Measurements from ENCODE around the gene NANOG.
"Not testable (repeated sequence)": the region's sequence is repeated elsewhere in the genome, so short reads cannot be mapped to it uniquely, and the experiment has no call there.

The NANOG gene

DNA sequence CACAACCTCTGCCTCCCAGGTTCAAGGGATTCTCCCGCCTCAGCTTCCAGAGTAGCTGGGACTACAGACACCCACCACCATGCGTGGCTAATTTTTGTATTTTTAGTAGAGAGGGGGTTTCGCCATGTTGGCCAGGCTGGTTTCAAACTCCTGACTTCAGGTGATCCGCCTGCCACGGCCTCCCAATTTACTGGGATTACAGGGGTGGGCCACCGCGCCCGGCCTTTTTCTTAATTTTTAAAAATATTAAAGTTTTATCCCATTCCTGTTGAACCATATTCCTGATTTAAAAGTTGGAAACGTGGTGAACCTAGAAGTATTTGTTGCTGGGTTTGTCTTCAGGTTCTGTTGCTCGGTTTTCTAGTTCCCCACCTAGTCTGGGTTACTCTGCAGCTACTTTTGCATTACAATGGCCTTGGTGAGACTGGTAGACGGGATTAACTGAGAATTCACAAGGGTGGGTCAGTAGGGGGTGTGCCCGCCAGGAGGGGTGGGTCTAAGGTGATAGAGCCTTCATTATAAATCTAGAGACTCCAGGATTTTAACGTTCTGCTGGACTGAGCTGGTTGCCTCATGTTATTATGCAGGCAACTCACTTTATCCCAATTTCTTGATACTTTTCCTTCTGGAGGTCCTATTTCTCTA, at the start of gene NANOG:
Gene NANOG, plus strand, starts transcription at position 519 of the 645 bp plus-strand sequence. CDS start 213 bp downstream, outside the sequence.
- not testable (repeated sequence) for DNase-seq

DNA sequence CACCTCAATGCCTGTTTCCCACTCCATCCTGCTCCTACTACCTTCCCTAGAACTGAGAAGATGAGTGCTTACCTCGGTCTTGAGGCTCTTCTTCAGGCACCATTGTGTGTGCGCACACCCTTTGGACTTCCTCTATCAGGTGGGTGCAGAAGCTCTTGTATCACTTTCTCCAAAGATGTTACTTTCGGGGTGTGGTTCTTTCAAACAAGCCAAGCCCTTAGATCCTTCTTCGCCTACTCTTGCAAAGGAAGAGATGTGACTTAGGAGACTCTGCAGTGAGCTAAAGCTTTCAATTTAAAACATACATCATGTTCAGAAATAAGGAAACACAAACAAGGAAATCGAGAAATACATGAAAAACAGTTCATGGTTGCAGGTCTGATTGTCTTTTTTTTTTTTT, 42.0 kb upstream of the NANOG start, which contains the start of gene CLEC4C:
Gene CLEC4C, minus strand, starts transcription at position 130 of the 400 bp plus-strand sequence. Its CDS starts 27 bp downstream, at position 103.
- no peak for DNase-seq

DNA sequence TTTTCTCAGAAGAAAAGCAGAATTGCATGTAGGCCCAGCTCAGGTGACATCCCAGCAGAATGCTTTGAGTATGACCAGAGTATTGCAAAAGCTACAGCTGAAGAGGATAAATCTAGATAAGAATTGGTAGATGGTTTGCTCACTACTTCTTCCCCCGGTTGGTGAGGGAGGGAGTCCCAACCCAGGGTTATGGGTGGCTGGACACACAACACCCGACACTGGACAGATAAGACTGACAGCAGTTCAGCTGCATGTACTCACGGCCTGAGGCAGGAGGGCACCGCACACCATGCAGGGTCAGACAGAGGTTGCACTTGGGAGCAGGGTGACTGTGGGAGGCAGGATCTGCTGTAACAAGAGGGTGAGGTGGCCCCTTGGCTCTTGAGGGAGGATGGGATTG, 40.4 kb upstream of the NANOG start:
- DNase-seq: no peak

DNA sequence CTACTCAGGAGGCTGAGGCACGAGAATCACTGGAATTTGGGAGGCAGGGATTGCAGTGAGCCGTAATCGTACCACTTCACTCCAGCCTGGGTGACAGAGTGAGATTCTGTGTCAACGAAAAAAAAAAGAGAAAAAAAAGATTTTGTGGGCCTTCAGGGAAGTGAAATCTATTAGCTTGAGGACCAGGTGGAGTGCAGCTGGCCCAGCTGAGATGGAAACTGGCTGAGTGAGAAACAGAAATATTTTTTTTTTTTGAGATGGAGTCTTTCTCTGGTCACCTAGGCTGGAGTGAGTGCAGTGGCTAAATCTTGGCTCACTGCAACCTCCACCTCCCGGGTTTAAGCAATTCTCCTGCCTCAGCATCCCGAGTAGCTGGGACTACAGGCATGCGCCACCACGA, 39.8 kb upstream of the NANOG start:
- no peak for DNase-seq

DNA sequence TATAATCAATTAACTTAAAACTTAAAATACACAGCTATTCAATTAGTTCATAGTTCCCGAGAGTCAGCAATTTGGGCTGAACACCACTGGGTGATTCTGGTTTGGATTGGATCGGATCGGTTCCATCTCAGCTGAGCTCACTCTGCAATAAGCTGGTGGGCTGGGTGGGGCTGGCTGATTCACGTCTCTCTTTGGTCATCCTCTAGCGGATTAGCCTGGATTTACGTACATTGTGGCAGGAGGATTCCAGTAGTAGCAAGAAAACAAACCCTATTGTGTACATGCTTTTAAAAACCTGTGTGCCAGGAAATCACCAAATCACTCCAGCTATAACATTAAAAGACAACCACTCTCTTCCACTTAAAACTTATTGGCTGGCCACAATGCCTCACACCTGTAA, 38.9 kb upstream of the NANOG start:
- DNase-seq: no peak

DNA sequence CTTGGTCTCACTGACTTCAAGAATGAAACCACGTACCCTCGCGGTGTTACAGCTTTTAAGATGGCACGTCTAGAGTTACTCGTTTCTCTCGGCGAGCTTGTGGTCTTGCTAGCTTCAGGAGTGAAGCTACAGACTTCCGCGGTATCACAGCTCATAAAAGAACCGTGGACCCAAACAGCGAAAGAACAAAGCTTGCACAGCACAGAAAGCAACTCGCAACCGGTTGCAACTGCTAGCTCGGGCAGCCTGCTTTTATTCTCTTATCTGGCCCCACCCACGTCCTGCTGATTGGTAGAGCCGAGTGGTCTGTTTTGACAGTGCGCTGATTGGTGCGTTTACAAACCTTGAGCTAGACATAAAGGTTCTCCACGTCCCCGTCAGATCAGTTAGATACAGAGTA, 37.8 kb upstream of the NANOG start:
- no peak for DNase-seq

DNA sequence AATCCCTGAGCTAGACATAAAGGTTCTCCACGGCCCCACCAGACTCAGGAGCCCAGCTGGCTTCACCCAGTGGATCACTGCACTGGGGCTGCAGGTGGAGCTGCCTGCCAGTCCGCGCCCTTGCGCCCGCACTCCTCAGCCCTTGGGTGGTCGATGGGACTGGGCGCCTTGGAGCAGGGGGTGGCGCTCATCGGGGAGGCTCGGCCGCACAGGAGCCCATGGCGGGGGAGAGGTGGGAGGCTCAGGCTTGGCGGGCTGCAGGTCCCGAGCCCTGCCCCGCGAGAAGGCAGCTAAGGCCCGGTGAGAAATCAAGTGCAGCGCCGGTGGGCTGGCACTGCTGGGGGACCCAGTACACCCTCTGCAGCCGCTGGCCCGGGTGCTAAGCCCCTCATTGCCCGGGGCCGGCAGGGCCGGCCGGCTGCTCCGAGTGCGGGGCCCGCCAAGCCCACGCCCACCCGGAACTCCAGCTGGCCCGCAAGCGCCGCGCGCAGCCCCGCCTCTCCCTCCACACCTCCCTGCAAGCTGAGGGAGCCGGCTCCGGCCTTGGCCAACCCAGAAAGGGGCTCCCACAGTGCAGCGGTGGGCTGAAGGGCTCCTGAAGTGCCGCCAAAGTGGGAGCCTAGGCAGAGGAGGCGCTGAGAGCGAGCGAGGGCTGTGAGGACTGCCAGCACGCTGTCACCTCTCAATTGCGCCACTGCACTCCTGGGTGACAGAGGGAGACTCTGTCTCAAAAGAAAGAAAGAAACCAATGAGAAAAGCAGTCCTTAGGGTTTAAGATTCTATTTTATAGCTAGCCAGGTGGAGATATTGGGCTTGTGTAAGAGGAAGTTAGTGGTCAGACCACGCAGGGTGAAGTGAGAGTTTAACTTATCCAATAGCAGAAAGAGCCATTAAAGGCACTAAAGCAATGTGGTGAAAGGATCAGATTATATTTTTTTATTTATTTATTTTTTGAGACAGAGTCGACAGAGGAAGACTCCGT, 37.0 kb upstream of the NANOG start:
- not testable (repeated sequence) for DNase-seq

DNA sequence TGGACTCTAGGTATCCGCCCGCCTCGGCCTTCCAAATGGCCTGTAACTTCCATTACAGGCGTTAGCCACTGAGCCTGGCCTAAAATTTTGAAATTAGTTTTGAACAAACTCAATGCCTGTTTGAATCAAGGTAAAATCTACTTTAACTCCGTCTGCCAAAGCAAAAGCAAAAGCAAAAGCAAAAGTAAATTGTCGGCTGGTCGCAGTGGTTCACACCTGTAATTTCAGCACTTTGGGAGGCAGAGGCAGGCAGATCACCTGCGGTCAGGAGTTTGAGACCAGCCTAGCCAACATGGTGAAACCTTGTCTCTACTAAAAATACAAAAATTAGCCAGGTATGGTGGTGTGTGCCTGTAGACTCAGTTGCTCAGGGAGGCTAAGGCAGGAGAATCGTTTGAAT, 33.5 kb upstream of the NANOG start:
- DNase-seq: not testable (repeated sequence)

DNA sequence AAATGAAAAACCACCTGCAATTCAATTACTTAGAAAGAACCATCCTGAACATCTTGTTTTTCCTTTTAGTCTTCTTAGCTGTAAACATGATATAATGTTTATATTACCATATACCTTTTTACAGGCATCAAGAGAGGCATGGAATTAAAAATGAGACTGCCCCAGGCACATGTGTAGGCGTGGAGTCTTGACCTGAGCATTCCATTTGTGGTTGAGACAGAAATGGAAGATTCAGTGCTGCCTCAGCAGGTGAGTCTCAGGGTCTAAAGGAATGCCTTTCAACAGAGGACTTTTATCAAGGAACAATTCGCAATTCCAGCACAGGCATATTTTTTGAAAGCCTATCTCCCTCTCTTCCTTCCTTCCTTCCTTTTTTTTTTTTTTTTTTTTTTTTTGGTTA, 32.2 kb upstream of the NANOG start:
- no peak for DNase-seq

DNA sequence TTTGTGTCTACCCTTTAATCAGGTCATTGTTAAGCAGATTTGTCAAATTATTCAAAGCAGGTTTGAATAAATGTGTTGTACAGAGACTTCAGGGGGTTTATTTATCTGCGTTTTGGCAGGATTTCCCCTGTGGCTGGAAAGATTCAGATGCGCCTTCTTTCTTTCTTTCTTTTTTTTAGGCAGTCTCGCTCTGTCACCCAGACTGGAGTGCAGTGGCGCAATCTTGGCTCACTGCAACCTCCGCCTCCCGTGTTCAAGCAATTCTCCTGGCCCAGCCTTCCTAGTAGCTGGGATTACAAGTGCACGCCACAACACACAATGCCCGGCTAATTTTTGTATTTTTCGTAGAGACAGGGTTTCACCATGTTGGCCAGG, 30.4 kb upstream of the NANOG start:
- DNase-seq: no peak

DNA sequence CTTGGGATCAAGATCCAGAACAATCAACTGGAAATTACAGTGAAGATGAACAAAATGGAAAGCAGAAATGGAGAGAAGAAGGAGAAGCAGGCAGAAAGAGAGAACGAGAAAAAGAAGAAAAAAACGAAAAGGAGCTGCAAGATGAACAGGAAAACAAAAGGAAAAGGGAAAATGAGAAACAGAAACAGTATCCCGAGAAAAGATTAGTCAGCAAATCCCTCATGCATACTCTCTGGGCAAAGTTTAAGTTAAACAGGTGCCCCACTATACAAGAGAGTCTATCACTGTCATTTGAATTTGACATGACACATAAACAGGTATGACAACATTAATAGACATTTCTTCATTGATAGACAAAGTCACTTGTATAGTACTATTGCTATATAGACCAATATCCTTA, 19.2 kb upstream of the NANOG start:
- DNase-seq: no peak

DNA sequence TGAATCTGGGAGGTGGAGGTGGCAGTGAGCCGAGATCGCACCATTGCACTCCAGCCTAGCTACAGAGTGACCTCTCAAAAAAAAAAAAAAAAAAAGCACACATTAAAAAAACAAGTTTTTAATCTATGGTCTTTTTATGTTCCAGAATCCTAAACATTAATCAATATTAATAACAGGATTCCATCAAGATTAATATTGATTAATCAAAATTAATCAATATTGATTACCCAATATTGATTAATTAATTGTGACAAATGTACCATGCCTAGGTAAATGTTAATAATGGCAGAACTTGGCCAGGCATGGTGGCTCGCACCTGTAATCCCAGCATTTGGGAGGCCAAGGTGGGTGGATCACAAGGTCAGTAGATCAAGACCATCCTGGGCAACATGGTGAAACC, 7.9 kb upstream of the NANOG start:
- DNase-seq: no peak

DNA sequence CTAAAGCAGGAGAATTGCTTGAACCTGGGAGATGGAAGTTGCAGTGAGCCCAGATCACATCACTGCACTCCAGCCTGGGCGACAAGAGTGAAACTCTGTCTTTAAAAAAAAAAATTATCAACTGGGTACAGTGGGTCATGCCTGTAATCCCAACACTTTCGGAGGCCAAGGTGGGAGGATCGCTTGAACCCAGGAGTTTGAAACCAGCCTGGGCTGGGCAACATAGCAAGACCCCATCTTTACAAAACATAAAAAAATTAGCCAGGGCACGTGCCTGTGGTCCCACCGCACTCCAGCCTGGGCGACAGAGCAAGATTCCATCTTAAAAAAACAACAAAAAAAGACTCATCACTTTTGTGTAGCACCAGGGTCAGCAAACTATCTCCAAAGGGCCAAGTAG, 7.1 kb upstream of the NANOG start:
- DNase-seq: no peak

DNA sequence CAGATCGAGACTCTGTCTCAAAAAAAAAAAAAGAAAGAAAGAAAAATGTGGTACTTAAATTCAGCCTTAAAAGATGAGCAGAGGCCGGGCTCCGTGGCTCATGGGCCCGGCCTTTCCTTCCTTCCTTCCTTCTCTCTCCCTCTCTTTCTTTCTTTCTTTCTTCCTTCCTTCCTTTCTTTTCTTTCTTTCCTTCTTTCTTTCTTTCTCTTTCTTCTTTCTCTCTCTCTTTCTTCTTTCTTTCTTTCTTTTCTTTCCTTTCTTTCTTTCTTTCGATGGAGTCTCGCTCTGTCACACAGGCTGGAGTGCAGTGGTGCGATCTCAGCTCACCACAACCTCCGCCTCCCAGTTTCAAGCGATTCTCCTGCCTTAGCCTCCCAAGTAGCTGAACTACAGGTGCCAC, 5.8 kb upstream of the NANOG start:
- not testable (repeated sequence) for DNase-seq

DNA sequence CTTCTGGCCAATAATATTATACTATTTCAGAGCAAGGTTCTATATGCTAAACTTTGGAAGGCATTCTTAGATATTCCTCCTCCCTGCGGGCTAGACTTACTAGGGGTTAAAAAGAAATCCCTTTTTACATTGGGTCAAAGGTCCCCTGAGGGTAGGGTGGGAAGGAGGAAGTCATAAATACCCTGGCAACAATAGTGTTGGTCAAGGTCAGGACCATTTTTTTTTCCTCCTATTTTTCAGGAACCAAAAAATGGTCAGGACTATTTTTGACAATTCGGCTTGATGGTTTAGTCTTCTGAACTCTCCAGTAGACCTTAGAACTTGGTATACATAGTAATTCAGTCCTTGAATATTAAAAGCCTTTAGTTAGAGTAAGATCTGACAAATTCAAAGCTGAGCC, 4.5 kb upstream of the NANOG start:
- no peak for DNase-seq

DNA sequence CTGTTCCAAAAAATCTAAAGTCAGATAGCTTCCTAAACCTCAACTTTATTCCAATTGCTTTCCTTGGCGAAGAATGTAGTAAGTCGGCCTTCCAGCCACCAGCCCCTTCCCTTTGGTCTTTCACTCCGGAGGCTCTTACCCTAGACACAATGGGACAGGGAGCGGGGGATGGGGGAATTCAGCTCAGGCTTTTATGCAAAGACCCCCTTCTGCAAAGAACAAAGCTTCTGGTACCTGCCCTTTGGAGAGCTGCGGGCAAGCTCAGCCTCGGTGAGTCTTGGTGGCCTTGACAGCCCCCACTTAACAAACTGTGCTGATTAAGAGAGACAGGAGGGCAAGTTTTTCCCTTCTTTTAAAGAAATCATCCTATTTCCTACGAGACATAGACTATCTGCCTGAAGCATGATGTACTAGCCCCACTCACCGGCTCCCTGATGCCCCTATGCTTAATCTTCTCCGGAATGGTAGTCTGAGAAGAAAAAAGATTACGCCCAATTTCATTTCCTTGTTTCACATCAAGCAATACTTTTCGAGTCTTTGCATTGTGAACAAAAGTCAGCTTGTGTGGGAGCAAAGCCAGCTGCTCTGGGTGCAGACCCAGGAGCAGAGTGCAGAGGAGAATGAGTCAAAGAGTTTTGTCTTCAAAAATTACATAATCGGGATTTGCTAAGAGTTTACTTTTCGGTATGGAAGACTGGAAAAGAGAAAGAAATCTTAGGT, 1.5 kb upstream of the NANOG start:
- DNase-seq: no peak

DNA sequence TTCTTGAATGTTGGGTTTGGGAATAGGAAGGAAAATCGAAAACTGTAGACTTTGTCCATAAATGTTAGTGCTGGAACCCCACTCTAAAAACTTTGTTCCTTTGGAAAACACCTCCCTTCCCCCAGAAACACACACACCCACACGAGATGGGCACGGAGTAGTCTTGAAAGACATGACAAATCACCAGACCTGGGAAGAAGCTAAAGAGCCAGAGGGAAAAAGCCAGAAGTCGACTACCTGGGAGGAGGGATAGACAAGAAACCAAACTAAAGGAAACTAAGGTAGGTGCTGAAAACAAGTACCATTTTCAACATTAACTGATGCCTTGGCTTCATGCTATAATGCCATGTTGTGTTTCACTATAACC, 925 bp upstream of the NANOG start:
- no peak for DNase-seq

DNA sequence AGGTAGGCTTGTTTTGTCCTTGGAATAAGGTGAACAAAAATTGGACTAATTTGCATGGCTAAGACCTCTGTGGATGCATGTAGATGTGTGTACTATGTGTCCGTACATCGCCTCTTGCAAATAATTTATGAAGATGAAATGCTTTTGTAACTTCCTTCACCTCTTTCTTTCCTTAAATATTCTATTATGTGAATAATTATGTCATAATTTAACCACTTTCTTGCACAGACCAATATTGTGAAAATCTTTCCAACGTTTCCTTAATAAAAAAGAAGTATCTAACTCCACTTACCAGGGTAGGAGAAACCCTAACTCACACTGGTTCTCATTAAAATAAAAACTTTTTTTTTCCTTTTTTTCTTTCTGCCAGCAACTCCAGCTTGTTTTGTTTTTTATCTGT, 4.0 kb downstream of the NANOG start:
- DNase-seq: no peak

DNA sequence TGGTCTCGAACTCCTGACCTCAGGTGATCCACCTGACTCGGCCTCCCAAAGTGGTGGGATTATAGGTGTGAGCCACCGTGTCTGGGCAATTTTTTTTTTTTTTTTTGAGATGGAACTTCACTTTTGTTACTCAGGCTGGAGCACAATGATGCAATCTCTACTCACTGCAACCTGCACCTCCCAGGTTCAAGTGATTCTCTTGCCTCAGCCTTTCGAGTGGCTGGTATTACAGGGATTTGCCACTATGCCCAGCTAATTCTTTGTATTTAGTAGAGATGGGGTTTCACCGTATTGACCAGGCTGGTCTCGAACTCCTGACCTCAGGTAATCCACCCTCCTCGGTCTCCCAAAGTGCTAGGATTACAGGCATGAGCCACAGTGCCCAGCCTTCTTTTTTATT, 8.1 kb downstream of the NANOG start:
- not testable (repeated sequence) for DNase-seq

DNA sequence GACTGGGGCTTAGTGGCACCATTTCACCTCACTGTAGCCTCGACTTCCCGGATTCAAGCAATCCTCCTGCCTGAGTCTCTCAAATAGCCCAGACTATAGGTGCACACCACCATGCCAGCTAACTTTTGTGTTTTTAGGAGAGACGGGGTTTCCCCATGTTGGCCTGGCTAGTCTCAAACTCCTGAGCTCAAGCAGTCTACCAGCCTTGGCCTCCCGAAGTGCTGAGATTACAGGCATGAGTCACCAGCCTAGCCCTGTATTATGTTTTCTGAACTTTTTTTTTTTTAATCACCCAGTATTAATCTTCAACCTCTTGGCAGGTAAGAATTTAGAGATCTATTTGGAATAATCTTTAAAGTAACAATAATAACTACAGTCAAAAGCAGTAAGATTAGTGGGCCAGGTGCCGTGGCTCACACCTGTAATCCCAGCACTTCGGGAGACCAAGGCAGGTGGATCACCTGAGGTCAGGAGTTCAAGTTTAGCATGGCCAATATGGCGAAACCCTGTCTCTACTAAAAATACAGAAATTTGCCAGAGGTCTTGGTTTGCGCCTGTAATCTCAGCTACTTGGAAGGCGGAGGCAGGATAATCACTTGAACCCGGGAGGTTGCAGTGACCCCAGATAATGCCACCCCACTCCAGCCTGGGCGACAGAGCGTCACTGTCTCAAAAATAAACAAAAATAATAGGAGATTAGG, 8.6 kb downstream of the NANOG start:
- DNase-seq: no peak

DNA sequence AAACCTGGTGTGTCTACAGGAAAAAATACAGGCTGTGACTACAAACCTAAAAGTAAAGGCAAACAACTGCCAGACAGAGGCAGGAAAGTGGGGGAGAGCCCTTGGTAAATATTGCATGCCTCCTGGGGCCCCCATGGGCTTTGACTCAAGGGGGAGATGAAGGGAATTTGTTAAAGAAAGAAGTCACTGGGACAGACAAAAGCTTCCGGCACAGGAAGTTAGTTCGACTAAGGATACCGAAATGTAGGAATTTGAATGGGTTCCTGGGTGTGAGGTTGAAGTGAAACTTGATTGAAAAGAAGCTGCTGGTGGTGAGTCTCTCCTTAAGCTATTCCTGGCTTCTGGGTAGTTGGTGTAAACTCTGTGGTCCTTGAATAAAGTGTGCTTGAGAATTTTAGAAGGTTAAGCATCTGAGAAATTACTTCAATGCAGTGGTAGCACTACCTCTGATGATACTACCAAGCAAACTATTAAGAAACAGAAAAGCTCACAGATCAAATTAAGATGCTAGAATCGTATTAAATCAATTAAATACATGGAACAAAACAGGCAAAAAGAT, 9.6 kb downstream of the NANOG start:
- DNase-seq: not testable (repeated sequence)

DNA sequence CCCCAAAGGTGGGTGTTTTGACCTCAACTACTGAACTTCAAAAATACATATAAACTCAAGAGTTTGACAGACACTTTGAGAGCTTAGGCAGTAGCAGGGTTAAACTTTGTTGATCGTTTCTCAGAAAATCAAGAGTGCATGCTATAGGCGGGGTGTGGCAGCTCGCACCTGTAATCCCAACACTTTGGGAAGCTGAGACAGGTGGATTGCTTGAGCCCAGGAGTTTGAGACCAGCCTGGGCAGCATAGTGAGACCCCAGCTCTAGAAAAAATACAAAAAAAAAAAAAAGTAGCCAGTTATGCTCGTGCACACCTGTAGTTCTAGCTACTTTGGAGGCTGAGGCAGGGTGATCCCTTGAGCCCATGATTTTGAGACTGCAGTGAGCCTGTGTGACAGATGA, 12.3 kb downstream of the NANOG start:
- DNase-seq: no peak

DNA sequence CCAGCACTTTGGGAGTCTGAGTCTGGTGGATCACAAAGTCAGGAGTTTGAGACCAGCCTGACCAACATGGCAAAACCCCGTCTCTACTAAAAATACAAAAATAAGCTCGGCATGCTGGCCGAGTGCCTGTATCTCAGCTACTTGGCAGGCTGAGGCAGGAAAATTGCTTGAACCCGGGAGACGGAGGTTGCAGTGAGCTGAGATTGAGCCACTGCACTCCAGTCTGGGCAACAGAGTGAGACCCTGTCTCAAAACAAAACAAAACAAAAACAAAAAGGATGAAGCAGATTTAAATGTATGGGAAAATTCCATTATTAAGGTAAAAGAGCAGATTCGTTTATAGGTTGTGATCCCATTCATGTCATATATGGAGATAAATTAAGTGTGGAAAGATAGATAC, 17.1 kb downstream of the NANOG start:
- not testable (repeated sequence) for DNase-seq
